Esophagus squamous epithelium (tissue), 5 donors: ENCODE measurements around the gene RPA3. TPM values are rescaled to one million over a fixed set of nuclear protein-coding genes. Genes with fewer than 3 reads are reported as not detected.
A peak's percentile ranks its signal among the peaks of the same experiment; 100 is the strongest.

ENCODE experiments used
- DNase-seq: peaks from one replicate; lab custom pipeline; 2025; lab: John Stamatoyannopoulos, UW
- H3K27ac ChIP-seq, 4 donors: fragments of 200-600 bp; sonication (generic); one replicate each; pipeline ENCODE4 v1.5.1; 2016 to 2019; ENCODE audit warnings: mild to moderate bottlenecking in 1 of 4
- H3K27me3 ChIP-seq, 4 donors: fragments of 200-600 bp; sonication (generic); 1 replicate in 3 of 4; 2 replicates in 1 of 4; pipeline versions ENCODE4 v1.5.1 to v1.6.0; 2017 to 2021; ENCODE audit warnings: antibody characterized with exemption in 1 of 4
- H3K36me3 ChIP-seq, 3 donors: fragments of 200-600 bp; sonication (generic); one replicate each; pipeline ENCODE4 v1.5.1; 2016 to 2019
- H3K4me1 ChIP-seq, 3 donors: fragments of 200-600 bp; sonication (generic); one replicate each; pipeline ENCODE4 v1.5.1; 2017 to 2019
- H3K4me3 ChIP-seq, 4 donors: fragments of 200-600 bp; sonication (generic); 1 replicate in 3 of 4; 2 replicates in 1 of 4; pipeline ENCODE4 v1.5.1; 2016 to 2019; ENCODE audit warnings: mild to moderate bottlenecking in 2 of 4, moderate library complexity in 1 of 4
- H3K9me3 ChIP-seq, 3 donors: fragments of 200-600 bp; sonication (generic); one replicate each; pipeline ENCODE4 v1.5.1; 2016 to 2019
- CTCF ChIP-seq, 6 experiments: fragments of 450-650 bp in 4 of 6; fragments of 200-600 bp in 2 of 6; sonication (generic) in 2 of 6; IDR thresholded peaks; one replicate each; pipeline ENCODE4 v1.5.1; 2016 to 2019; ENCODE audit warnings: antibody characterized with exemption in 6 of 6, mild to moderate bottlenecking in 4 of 6, moderate library complexity in 4 of 6
- POLR2A ChIP-seq, 4 donors: fragments of 450-650 bp; IDR thresholded peaks; one replicate each; pipeline ENCODE4 v1.6.1; 2017; ENCODE audit warnings: antibody characterized with exemption in 4 of 4, mild to moderate bottlenecking in 4 of 4, moderate library complexity in 3 of 4
- WGBS, 2 donors: methylation state at CpG; one replicate each; pipeline ENCODE4 v1.1.5; 2018; 5-methylcytosine and 5-hydroxymethylcytosine counted together
- intact Hi-C: fragments of 100-400 bp; cut with DNase I; formaldehyde crosslinking; loops from one replicate; pipeline ENCODE4 v1.15.0; 2022
- total RNA-seq, 4 donors: library from RNA; depleted of rRNA; stranded (reverse); fragments of >200 nt; gene quantifications; one replicate each; pipeline ENCODE4 v1.1.0, GENCODE V29; 2016
- donor health status: DM: yes; HTN: yes; CAD: no.

RPA3 gene
- total RNA-seq, 4 donors from 2014 or later = 13.0 to 29.3 (median 21.7) TPM

- Histone ChIP-seq H3K36me3 (peaks cover 0 to 8% (median 0%) of the 10 kb centered on the region in 3 donors), H3K27ac (peak overlapping the region in 1 of 4 donors; percentile 22), H3K27me3 (no peaks in the 10 kb centered on the region), H3K4me3 (peak overlapping the region in 1 of 4 donors; percentile 24), H3K9me3 (no peaks in the 10 kb centered on the region), H3K4me1 (peaks cover 0 to 16% (median 0%) of the 10 kb centered on the region in 3 donors)
- TF ChIP-seq CTCF (IDR thresholded peaks at IDR 0.05) = no peak
- TF ChIP-seq POLR2A (IDR thresholded peaks at IDR 0.05) = no peak
- whole genome bisulfite sequencing, 2 donors = 20 to 31% methylated on average over 2 of the region's 2 CpGs
- intact Hi-C loops = no loop called here
- no peak for DNase-seq
Observed at GRCh38 chr7:7719236-7719635, 829 bp upstream of the RPA3 start.

- Histone ChIP-seq H3K27ac (no peak overlapping the region), H3K36me3 (no peaks in the 10 kb centered on the region), H3K27me3 (no peaks in the 10 kb centered on the region), H3K4me3 (no peak overlapping the region), H3K4me1 (peaks cover 0 to 4% (median 0%) of the 10 kb centered on the region in 3 donors), H3K9me3 (no peaks in the 10 kb centered on the region)
- 77 to 85% methylated on average over 4 of the region's 4 CpGs for WGBS, 2 donors
- intact Hi-C loops = no loop called here
- DNase-seq = no peak
- TF ChIP-seq CTCF (IDR thresholded peaks at IDR 0.05) (no peak), POLR2A (IDR thresholded peaks at IDR 0.05) (no peak)
Observed at GRCh38 chr7:7713730-7714129, 4.7 kb downstream of the RPA3 start.

- no peak for DNase-seq
- H3K27ac ChIP-seq = no peak overlapping the region
- H3K27me3 ChIP-seq = no peaks in the 10 kb centered on the region
- no peaks in the 10 kb centered on the region for H3K9me3 ChIP-seq
- no peak for TF ChIP-seq CTCF (IDR thresholded peaks at IDR 0.05)
- no peak for TF ChIP-seq POLR2A (IDR thresholded peaks at IDR 0.05)
- peaks cover 0 to 15% (median 2%) of the 10 kb centered on the region in 3 donors for H3K4me1 ChIP-seq
- no peak overlapping the region for H3K4me3 ChIP-seq
- H3K36me3 ChIP-seq = no peaks in the 10 kb centered on the region
- intact Hi-C loops = no loop called here
- WGBS, 2 donors = 74 to 79% methylated on average over 2 of the region's 2 CpGs
Observed at GRCh38 chr7:7710469-7710868, 7.9 kb downstream of the RPA3 start.

- Histone ChIP-seq H3K4me3 (no peak overlapping the region), H3K27ac (no peak overlapping the region), H3K4me1 (peaks cover 4 to 27% (median 6%) of the 10 kb centered on the region in 3 donors), H3K36me3 (no peaks in the 10 kb centered on the region), H3K27me3 (no peaks in the 10 kb centered on the region), H3K9me3 (no peaks in the 10 kb centered on the region)
- DNase-seq = no peak
- WGBS, 2 donors = 74 to 75% methylated on average over 3 of the region's 3 CpGs
- intact Hi-C loops = no loop called here
- no peak for TF ChIP-seq CTCF (IDR thresholded peaks at IDR 0.05)
- no peak for TF ChIP-seq POLR2A (IDR thresholded peaks at IDR 0.05)
Observed at GRCh38 chr7:7709291-7709690, 9.1 kb downstream of the RPA3 start.

- intact Hi-C loops = no loop called here
- Histone ChIP-seq H3K27ac (no peak overlapping the region), H3K36me3 (no peaks in the 10 kb centered on the region), H3K4me1 (peaks cover 6 to 28% (median 8%) of the 10 kb centered on the region in 3 donors), H3K9me3 (no peaks in the 10 kb centered on the region), H3K27me3 (no peaks in the 10 kb centered on the region), H3K4me3 (no peak overlapping the region)
- no peak for DNase-seq
- no peak for TF ChIP-seq POLR2A (IDR thresholded peaks at IDR 0.05)
- TF ChIP-seq CTCF (IDR thresholded peaks at IDR 0.05) = no peak
- WGBS, 2 donors = 74 to 86% methylated on average over 4 of the region's 4 CpGs
Observed at GRCh38 chr7:7707806-7708205, 10.6 kb downstream of the RPA3 start.
